WERI-Rb-1 (cell line): Measurements from ENCODE around the gene NRXN3.

Source experiments
- DNase-seq: peaks from one replicate; pipeline ENCODE4 v3.0.0-alpha.2; 2020
- H3K27ac ChIP-seq: fragments of 250-450 bp; sonication (Bioruptor Pico); 2 replicates; pipeline ENCODE4 v1.5.1; 2020; ENCODE audit warnings: mild to moderate bottlenecking, moderate library complexity
- H3K27me3 ChIP-seq: fragments of 250-450 bp; sonication (Bioruptor Pico); 2 replicates; pipeline ENCODE4 v1.5.1; 2021; ENCODE audit warnings: mild to moderate bottlenecking, low read depth, moderate library complexity; ENCODE audit not compliant: insufficient read depth, severe bottlenecking
- H3K36me3 ChIP-seq: fragments of 250-450 bp; sonication (Bioruptor Pico); 2 replicates; pipeline ENCODE4 v1.5.1; 2020; ENCODE audit warnings: mild to moderate bottlenecking, moderate library complexity
- H3K4me3 ChIP-seq: 2 replicates; pipeline ENCODE4 v1.5.1; 2011; ENCODE audit warnings: low read depth, mild to moderate bottlenecking, control low read depth, low read length
- H3K9me3 ChIP-seq: fragments of 250-450 bp; sonication (Bioruptor Pico); 2 replicates; pipeline ENCODE4 v1.5.1; 2021; ENCODE audit warnings: mild to moderate bottlenecking, moderate library complexity; ENCODE audit not compliant: severe bottlenecking
- TF ChIP-seq, protein P1 (sequence below): IDR thresholded peaks from 2 replicates; pipeline ENCODE4 v1.5.1; 2011; ENCODE audit warnings: low read depth, mild to moderate bottlenecking, control low read depth, inconsistent platforms, low read length

NRXN3 gene

DNA sequence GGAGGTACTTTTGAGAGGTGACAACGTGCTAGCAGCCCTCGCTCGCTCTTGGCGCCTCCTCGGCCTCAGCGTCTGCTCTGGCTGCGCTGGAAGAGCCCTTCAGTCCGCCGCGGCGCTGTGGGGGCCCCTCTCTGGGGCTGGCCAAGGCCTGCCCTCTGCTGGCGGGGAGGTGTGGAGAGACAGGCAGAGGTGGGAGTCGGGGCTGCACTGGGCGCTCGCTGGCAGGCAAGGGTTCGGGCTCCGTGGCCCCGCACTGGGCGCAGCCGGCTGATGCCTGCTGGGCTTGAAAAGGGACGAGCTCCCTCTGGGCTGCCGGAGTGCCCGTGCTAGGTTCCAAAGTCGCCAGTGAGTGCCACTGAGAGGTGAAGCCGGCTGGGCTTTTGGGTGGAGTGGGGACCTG, 1461.1 kb downstream of the NRXN3 start:
- no peaks in the 10 kb centered on the region for H3K27me3 ChIP-seq
- DNase-seq: no peak
- TF ChIP-seq, protein P1, sequence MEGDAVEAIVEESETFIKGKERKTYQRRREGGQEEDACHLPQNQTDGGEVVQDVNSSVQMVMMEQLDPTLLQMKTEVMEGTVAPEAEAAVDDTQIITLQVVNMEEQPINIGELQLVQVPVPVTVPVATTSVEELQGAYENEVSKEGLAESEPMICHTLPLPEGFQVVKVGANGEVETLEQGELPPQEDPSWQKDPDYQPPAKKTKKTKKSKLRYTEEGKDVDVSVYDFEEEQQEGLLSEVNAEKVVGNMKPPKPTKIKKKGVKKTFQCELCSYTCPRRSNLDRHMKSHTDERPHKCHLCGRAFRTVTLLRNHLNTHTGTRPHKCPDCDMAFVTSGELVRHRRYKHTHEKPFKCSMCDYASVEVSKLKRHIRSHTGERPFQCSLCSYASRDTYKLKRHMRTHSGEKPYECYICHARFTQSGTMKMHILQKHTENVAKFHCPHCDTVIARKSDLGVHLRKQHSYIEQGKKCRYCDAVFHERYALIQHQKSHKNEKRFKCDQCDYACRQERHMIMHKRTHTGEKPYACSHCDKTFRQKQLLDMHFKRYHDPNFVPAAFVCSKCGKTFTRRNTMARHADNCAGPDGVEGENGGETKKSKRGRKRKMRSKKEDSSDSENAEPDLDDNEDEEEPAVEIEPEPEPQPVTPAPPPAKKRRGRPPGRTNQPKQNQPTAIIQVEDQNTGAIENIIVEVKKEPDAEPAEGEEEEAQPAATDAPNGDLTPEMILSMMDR: no peak
- no peaks in the 10 kb centered on the region for H3K9me3 ChIP-seq
- H3K27ac ChIP-seq: no peak overlapping the region
- H3K36me3 ChIP-seq: no peaks in the 10 kb centered on the region
- H3K4me3 ChIP-seq: no peak overlapping the region

DNA sequence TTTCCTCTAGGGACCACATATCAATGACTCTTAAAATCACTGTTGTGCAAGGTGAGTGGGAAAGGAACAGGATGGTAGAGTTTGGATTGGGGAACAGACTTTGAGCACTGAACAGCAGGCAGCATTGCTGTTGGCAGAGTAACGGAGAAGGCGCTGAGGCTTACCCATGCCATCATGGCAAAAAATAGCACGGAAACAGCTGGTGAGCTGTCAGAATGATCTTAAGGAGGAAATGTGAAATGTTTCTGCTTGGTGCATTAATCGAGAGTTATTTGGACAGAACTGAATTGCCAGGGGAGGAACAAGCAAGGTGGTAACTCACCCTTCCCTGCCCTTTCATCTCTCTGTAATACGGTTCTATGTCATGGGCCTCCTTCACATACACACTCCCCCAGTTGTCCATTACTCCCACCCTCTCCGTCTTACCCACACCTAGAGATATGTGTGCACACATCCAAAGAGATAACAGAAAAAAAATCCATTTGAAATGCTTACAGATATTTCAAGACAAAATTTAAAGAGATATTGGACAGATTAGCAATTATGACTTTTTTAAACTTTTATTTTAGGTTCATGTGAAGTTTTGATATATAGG, 1468.6 kb downstream of the NRXN3 start:
- Histone ChIP-seq H3K9me3 (no peaks in the 10 kb centered on the region), H3K27ac (no peak overlapping the region), H3K27me3 (no peaks in the 10 kb centered on the region), H3K36me3 (no peaks in the 10 kb centered on the region), H3K4me3 (no peak overlapping the region)
- no peak for DNase-seq
- TF ChIP-seq, protein P1: no peak

DNA sequence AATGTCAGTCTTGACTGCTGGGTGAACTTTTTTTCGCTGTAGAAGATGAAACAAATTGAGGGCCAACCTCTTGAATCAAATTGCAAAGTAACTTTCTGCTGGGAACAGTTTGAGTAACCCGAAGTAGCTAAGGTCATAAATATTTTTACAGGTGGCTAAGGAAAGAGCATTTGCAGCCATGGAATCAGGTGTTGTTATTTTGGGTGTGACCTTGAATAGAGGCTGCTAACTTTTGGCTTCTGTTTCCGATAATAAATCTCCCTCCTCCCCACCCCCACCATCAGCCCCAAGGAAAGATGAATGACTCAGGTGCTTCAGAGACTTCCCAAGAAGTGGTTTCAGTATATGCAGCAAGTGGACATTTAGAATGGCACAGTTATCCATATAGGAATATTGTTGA, 1469.4 kb downstream of the NRXN3 start:
- H3K36me3 ChIP-seq: no peaks in the 10 kb centered on the region
- H3K27ac ChIP-seq: no peak overlapping the region
- TF ChIP-seq, protein P1: no peak
- H3K9me3 ChIP-seq: no peaks in the 10 kb centered on the region
- H3K4me3 ChIP-seq: no peak overlapping the region
- DNase-seq: no peak
- H3K27me3 ChIP-seq: no peaks in the 10 kb centered on the region

DNA sequence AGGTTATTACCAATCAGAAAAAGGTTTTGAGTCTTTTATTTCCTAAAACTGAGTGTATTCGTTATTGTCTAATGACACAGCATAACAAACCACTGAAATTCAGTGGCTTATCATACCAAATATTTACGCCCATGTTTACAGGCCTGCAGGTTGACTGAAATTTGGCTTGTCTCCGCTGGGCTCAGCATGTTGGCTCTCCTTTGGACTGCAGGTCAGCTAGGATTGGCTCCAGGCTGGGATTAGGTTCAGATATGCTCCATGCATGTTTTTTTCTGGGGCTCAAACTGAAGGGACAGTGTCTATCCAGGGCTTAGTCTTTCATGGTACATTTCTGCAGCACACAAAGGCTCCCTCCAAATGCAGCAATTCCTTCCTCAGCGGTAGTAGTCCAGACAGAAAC, 1471.2 kb downstream of the NRXN3 start:
- Histone ChIP-seq H3K9me3 (no peaks in the 10 kb centered on the region), H3K27ac (no peak overlapping the region), H3K36me3 (no peaks in the 10 kb centered on the region), H3K4me3 (no peak overlapping the region), H3K27me3 (no peaks in the 10 kb centered on the region)
- TF ChIP-seq, protein P1: no peak
- DNase-seq: no peak

DNA sequence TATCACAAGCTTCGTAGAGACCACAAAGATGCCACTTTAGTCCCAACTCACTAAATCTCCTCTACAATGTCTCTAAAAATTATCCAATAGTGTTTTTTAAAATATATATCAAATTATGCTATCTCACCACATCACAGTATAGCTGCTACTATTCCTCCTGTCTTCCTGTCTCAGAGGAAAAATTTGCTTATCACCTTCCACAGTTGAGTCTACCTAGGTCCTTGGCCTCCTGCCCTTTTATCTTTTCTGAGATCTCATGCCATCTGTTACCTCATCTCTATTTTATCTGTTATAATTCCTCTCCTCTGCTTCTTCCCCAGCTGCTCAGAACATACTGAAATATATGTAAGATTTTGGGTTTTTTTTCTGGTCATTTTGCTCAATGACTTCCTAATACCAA, 1473.0 kb downstream of the NRXN3 start:
- TF ChIP-seq, protein P1: no peak
- no peak overlapping the region for H3K27ac ChIP-seq
- DNase-seq: no peak

DNA sequence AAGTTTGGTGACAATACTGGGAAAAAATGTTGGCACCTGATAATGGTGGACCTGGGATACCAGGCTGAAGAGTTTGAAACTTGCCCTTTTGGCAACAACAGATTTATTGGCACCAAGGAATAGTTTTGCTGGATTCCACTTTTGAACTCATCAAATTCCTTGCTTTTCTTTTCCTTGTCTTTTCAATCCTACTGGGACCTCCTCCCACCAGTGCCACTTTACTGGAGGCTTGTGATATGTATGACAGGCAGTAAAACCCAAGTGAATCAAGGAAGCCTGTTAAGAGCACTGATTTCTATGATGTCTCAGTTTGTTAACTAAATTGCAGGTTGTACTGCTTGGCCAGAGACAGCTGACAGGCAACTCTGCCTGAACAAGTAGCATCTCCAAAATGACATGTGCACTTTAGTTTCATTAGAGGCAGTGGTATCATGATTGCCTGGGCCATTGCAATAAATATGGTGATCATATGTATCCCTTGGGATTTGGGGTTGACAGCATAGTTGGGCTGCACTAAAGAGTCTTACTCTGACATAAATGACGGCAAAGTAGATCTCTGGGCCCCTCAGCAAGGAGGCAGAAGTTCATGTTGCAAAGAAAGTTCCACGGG, 1475.7 kb downstream of the NRXN3 start:
- no peaks in the 10 kb centered on the region for H3K9me3 ChIP-seq
- TF ChIP-seq, protein P1: no peak
- H3K36me3 ChIP-seq: no peaks in the 10 kb centered on the region
- H3K4me3 ChIP-seq: no peak overlapping the region
- DNase-seq: no peak
- no peak overlapping the region for H3K27ac ChIP-seq
- no peaks in the 10 kb centered on the region for H3K27me3 ChIP-seq

More for the DNA sequence above, 1473.0 kb downstream of the NRXN3 start:
- H3K27me3 ChIP-seq: no peaks in the 10 kb centered on the region
- H3K4me3 ChIP-seq: no peak overlapping the region
- H3K9me3 ChIP-seq: no peaks in the 10 kb centered on the region
- H3K36me3 ChIP-seq: no peaks in the 10 kb centered on the region
